G401.6 (cell line): Measurements from ENCODE around the gene OR10X1.

Experiments used
- FAIRE-seq: peaks from 2 replicates; lab custom pipeline; 2012; peaks lifted over from hg19 to GRCh38; lab: Jason Lieb, UNC

OR10X1 gene, protein sequence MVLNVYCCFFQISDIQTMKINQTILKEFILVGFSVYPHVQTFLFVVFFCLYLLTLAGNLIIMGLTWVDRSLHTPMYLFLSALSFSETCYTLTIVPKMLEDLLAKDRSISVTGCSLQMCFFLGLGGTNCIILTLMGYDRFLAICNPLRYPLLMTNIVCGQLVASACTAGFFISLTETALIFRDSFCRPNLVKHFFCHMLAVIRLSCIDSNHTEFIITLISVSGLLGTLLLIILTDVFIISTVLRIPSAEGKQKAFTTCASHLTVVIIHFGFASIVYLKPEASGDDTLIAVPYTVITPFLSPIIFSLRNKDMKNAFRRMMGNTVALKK

GRCh38 chr1:158579733-158580132, at the start of gene OR10X1:
Gene OR10X1 (minus strand): TSS chr1:158579899. CDS start chr1:158579899, 0 bp downstream.
- FAIRE-seq = no peak

GRCh38 chr1:158613764-158614163, 34.1 kb upstream of the OR10X1 start:
- no peak for FAIRE-seq

DNA sequence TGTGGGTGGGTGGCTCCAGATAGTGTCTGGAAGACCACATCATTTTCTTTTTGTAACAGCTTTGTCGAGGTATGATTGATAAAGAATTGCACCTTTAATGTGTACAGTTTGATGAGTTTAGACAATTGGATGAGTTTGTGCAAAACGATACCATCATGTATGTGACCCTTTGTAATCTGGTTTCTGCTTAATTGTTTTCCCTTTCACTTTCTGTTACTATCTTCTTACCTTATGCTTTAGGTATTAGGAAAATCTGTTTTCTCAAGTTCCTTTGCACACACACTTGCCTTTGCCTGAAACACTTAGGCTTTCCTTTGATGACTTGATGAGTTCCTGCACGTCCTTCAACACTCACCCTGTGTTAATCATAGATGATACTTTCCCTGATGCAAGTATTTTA, 32.2 kb upstream of the OR10X1 start:
- no peak for FAIRE-seq

- FAIRE-seq = no peak
Observed at GRCh38 chr1:158607296-158607695, 27.6 kb upstream of the OR10X1 start.

DNA sequence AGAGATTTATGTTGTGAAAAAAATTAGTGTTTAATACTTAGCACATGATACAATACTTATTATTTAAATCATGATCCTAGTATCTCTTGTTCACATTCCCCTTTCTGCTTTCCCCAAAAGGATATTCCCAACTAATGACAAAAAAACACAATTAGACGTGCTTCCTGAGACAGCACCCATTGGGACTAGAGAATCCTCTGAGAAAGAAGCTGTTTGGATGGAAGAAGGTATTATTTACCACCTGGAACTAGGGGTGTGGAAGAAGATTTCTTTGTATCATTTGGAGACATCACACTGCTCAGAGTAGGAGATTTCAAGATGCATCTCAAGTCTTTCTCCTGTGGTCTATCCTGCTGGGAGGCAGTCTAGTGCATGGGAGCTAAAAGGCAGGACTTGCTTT, 25.3 kb upstream of the OR10X1 start, which contains the start of gene OR10Z1:
Gene OR10Z1, plus strand, starts transcription at position 301 of the 400 bp plus-strand sequence. CDS start 1,171 bp downstream, outside the sequence.
- no peak for FAIRE-seq

GRCh38 chr1:158600735-158601134, 21.0 kb upstream of the OR10X1 start:
- no peak for FAIRE-seq

- FAIRE-seq = no peak
Observed at GRCh38 chr1:158586942-158587341, 7.2 kb upstream of the OR10X1 start.

DNA sequence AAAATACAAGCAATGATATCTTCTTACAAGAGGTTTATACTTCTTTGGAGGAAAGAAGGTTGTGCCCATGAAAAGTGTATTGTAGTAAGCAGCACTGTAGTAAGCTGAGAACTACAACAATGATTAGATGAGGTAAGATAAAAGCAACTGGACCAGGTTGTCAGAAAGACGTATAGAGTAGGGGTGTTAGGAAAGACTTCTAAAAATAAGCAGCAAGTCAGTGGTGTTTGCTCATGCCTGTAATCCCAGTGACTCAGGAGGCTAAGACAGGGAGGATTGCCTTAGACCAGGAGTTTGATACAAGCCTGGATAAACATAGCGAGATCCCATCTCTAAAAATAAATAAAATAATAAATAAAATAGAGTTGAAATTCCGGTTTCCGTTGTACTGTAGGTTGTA, 4.3 kb upstream of the OR10X1 start:
- no peak for FAIRE-seq

GRCh38 chr1:158577561-158577960, 2.1 kb downstream of the OR10X1 start:
- FAIRE-seq = no peak

- no peak for FAIRE-seq
Observed at GRCh38 chr1:158572226-158572625, 7.5 kb downstream of the OR10X1 start.

- FAIRE-seq = no peak
Observed at GRCh38 chr1:158570480-158570879, 9.2 kb downstream of the OR10X1 start, which contains the start of gene OR6P1. Gene OR6P1 (minus strand): TSS chr1:158570580. CDS start chr1:158563604, 6,976 bp downstream.

- no peak for FAIRE-seq
Observed at GRCh38 chr1:158564608-158565007, 15.1 kb downstream of the OR10X1 start.

DNA sequence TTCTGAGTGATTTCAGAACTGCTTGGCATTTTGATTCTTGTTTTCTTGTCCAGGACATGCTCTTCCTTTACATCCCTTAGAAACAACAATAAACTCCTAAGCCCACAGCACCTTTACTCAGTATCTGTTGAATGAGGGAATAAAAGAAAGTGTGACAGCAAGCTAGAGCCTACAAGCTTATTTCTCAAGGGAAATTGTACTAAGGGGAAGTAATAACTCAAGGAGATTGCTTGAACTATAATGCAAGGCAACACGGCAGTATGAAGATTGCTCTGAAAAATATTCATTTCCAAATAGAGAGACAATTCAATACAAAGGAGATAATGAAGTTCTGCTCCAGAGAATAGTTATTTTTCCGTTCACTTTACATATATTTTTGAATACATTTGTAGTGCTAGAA, 15.8 kb downstream of the OR10X1 start:
- FAIRE-seq = no peak

- FAIRE-seq = no peak
Observed at GRCh38 chr1:158559696-158560095, 20.0 kb downstream of the OR10X1 start.

DNA sequence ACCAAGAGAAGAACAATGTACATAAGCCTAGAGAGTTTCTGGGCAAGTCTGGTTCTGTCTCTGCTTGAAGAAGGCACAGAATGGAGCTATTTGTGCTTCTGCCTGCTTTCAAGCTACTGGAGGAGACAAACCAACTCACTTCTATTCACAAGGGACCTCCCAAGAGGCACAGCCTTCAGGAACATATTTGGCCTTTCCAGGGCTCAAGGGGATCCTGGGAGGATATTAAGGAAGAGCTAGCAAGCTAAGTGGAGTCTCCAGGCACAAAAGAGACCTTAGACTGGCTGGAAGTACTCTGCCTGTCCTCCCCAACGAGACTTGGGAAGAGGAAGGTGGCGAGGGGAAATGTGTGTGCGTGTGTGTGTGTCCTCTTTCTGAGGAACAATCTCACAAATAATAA, 25.3 kb downstream of the OR10X1 start, which contains the start of gene OR6Y1:
Gene OR6Y1, minus strand, starts transcription at position 54 of the 400 bp plus-strand sequence. CDS start 6,300 bp downstream, outside the sequence.
- FAIRE-seq = no peak

DNA sequence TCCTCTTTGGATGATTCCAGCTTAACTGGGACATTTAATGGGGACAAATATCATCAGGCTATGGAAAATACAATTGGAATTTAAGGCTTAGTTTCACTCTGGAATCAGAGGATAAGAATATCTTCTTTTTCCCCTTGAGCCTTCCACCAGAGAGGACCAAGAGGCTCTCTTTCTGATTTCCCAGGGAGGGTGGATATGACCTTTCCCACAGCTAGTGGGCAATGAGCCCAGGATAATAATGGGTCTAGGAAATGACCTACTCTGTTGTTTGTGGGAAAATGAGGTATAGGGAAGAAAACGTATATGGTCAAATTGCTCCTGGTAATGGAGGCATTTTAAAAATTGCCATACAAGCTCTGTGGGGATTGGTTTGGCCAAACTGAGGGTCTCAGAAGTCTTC, 27.4 kb downstream of the OR10X1 start:
- FAIRE-seq = no peak

DNA sequence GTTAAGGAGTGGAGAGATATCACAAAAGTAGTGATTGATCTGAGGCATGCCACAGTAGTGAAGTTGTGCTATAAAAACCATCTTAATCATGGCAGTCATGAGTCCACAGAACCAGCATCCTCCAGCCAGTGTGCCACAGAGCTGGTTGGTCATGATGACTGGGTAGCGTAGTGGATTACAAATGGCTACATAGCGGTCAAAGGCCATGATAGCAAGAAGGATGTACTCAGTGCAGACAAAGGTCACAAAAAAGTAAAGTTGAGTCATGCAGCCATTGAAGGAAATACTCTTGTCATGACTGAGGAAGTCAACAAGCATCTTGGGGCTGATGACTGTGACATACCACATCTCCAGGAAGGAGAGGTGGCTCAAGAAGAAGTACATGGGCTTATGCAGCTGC, 32.2 kb downstream of the OR10X1 start:
- FAIRE-seq = no peak

DNA sequence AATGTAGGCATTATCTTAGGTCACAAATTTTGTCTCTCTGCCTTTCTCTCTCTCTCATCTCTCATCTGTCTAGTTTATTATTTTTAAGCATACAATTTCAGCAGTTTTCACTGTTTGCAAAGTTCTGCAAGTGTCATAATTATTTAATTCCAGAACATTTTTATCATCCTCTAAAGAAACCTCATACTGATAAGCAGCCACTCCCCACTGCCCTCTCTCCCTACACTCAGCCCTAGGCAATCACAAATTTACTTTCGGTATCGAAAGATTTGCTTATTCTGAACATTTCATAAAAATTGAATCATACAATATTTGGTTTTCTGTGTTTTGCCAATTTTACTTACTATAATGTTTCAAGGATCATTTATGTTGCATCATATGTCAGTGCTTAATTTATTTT, 42.1 kb downstream of the OR10X1 start:
- FAIRE-seq = no peak

- FAIRE-seq = no peak
Observed at GRCh38 chr1:158534496-158534895, 45.2 kb downstream of the OR10X1 start.
